AG08396 (cell line): ENCODE data around the gene ELOVL2.
"Not testable (repeated sequence)": the region's sequence is repeated elsewhere in the genome, so short reads cannot be mapped to it uniquely, and the experiment has no call there.

Source experiments
- DNase-seq: peaks from one replicate; pipeline ENCODE4 v3.0.0; 2012; ENCODE audit warnings: low spot score, mixed read lengths

The ELOVL2 gene, protein sequence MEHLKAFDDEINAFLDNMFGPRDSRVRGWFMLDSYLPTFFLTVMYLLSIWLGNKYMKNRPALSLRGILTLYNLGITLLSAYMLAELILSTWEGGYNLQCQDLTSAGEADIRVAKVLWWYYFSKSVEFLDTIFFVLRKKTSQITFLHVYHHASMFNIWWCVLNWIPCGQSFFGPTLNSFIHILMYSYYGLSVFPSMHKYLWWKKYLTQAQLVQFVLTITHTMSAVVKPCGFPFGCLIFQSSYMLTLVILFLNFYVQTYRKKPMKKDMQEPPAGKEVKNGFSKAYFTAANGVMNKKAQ

DNA sequence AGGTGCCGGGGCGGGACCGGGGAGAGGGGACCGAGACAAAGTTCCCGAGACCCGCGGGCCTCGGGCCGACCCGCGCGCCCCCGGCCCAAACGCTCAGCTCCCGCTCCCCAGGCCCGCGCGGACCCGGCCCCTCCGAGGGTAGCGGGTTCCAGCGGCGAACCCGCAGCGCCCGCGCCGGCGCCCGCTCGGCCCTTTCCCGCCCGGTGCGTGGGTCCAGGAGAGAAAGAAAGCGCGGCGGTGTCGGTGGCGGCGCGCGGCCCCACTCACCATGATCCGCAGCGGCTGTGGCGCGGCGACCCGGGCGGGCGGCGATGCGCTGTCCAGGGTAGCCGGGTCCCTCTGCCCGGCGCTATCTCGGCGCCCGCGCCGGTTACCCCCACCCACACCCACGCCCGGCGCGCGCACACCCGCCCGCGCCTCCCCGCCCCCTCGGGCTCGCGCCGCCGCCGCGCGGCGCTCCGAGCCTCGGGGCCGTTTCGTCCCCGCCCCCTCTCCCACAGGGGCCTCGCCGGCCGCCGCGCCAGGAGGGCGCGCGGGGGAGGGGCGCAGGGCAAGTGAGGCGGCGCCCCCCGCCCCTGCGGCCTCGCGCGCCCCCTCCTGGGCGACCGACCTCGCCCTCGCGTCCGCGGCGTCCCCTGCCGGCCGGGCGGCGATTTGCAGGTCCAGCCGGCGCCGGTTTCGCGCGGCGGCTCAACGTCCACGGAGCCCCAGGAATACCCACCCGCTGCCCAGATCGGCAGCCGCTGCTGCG lies at the start of gene ELOVL2:
Gene ELOVL2, minus strand, starts transcription at position 345 of the 751 bp plus-strand sequence. Its CDS starts 75 bp downstream, at position 270.
- DNase-seq = peak; percentile 81

DNA sequence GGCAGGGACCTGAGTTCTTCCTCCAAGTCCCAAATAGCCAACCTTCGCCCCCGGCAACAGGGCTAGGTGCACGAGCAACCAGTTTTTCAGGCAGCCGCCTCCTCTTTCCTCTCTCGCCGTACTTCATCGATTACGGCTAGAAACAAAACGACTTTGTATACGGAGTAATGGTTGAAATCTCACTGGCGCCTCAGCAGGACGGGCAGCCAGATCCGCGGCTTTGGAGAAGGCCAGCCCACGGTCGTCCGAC lies 49.2 kb upstream of the ELOVL2 start:
- DNase-seq = no peak

DNA sequence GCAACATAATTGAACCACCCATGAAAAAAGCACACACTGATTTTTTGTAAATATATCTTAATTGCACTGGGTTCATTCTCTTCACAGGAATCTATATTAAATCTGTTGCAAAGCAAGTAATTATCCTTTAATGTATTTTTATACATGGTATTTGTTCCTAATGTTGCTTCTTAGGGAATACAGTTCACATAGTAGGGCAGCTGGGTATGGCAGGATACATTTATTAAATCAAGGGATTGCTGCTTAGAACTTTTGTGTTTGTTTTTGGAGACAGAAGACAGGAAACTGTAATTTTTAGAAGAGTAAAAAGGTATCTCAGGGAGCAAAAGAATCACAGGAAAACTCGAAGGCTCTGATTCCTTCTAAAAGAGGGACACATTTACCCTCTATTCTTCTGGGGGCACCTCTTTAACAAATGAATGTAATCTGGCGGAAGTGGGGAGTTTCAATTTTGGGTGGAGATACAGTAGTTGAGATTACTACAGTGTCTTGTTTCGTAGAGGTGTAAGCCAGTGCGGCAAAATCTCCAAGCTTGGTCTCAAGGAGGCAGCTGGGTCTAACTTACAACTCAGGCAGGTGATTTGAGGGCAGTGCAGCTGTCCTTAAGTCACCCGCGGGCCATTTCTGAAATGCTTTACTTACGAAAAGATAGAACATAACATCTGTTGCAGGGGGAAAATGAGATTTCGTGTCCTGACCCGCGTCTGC lies 48.7 kb upstream of the ELOVL2 start:
- DNase-seq = peak; percentile 44

DNA sequence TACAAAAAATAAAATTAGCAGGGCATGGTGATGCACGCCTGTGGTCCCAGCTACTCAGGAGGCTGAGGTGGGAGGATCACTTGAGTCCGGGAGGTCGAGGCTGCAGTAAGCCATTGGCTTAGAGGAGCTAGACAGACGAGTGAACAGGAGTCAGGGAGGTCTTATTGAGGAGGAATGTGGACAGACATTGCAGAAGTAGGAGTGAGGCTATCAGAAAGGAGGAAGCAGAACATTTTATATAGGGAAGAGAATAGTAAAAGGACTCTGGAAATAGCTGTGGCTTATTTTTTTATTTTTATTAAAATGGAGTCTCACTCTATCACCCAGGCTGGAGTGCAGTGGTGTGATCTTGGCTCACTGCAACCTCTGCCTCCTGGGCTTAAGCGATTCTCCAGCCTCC lies 47.0 kb upstream of the ELOVL2 start:
- DNase-seq = not testable (repeated sequence)

DNA sequence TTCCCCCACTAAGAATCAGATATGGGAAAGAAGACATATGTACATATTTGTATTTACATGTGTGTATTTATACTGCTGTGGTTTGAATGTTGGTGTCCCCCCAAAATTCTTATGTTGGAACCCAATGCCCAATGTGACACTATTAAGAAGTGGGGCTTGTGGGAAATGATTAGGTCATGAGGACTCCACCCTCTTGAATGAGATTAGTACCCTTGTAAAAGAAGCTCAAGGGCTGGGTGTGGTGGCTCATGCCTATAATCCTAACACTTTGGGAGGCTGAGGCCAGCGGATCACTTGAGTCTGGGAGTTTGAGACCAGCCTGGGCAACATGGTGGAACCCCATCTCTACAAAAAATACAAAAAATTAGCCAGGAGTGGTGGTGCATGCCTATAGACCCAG lies 45.6 kb upstream of the ELOVL2 start:
- DNase-seq = no peak

DNA sequence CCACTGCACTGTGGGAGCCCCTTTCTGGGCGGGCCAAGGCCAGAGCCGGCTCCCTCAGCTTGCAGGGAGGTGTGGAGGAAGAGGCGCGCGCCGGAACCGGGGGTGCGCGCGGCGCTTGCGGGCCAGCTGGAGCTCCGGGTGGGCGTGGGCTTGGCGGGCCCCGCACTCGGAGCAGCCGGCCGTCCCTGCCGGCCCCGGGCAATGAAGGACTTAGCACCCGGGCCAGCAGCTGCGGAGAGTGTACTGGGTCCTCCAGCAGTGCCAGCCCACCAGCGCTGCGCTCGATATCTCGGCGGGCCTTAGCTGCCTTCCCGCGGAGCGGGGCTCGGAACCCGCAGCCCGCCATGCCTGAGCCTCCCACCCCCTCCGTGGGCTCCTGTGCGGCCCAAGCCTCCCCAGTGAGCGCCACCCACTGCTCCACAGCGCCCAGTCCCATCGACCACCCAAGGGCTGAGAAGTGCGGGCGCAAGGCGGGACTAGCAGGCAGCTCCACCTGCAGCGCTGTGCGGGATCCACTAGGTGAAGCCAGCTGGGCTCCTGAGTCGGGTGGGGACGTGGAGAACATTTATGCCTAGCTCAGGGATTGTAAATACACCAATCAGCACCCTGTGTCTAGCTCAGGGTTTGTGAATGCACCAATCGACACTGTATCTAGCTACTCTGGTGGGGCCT lies 43.2 kb upstream of the ELOVL2 start:
- not testable (repeated sequence) for DNase-seq

DNA sequence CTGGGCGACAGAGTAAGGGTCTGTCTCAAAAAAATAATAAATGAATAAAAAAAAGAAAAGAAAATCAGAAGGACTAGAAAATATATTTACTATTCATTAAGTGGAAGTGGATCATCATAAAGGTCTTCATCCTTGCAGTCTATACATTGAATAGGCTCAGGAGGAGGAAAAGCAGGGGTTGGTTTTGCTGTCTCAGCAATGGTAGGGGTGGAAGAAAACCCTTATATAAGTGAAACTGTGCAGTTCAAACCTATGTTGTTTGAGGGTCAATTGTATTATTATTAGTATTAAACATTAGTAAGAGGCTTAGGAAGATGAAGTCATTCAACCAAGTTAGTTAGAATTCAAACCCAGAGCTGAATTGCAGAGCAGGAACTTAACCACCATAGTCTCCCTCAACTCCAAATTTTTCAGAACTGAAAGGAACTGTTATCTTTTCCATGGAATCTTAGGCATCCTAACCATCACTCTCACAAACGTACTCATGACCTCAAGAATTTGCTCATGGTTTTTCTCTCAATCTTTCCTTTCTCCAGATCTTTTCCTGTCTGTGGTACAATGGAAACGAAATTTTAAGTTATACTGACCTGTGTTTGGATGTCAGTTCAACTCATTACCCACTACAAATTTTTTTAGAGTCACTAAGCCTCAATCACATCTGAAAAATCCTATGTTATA lies 41.8 kb upstream of the ELOVL2 start:
- DNase-seq = peak; percentile 83

DNA sequence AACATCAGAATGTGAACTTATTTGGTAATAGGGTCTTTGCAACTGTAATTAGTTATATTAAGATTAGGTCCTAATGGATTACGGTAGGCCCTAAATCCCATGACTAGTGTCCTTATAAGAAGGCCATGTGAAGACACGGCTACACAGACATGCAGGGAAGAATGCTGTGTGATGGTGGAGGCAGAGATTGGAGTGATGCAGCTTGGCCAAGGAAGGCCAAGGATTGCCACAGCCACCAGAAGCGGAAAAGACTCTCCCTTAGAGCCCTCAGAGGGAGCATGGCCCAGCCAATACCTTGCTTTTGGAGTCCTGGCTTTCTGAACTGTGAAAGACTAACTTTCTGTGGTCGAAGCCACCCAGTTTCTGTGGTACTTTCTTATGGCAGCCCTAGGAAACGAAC lies 39.9 kb upstream of the ELOVL2 start:
- DNase-seq = no peak

DNA sequence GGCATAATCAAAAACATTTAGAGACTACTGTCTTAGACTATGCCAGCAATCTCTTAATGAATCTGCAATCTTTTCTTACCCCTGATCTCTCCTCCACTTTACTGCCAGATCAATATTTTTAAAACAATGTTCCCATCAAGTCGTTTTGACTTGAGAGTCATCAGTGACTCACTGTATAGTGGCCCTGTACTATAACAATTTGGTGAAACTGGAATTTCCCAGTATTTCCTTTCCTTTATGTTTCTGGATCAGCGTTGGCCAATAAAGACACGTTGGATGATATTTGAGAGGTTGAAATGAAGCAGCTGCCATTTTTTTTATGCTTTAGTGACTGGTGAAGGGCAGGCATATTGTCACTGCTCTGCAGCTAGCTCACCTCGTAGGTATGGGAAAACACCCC lies 39.4 kb upstream of the ELOVL2 start:
- DNase-seq = peak; percentile 46

DNA sequence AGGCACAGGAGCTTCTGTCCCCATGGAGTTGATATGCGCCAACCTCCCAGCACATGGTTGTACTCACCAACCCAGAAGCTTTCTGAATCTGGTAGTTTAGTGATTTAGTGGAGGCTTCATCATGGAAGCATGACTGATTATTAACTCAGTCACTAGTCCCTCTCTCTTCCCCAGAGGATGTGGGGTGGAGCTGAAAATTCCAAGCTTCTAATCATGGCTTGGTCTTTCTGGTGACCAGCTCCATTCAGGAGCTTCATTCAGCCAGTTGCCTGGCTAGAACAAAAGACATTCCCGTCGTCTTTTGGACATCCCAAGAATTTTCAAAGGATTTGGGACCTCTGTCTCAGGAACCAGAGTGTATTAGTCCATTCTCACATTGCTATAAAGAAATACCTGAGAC lies 36.2 kb upstream of the ELOVL2 start:
- no peak for DNase-seq

DNA sequence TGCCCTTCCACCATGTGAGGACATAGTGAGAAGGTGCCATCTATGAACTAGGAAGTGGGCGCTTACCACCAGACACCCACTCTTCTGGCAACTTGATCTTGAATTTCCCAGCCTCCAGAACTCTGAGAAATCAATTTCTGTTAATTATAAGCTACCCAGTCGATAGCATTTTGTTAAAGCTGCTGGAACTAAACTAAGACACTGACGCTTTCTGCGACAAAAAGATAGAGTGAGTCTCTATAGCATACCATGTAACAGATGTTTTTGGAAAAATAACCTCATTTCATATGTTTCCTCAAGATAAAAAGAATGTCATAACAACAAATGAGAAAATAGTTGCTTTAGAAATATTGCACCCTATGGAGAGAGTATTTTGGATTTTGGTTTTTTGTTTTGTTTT lies 34.2 kb upstream of the ELOVL2 start:
- DNase-seq = no peak

DNA sequence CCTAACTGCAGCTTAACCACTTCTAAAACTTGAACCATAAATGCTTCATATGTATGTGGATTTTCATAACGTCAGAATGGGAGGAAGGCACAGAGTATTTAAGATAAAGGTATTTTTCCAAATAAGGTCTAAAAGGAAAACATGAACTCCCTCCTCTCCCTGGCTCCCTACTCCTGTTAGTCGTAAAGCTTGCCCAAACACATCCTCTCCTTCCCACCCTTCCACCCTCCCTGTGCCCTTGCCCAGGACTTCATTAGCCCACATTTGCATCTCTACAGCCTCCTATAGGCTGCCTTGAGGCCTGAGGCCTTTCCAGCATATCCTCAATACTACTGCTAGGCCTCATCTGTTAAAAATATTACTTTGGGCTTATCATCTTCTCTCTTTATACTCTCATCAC lies 32.4 kb upstream of the ELOVL2 start:
- no peak for DNase-seq

DNA sequence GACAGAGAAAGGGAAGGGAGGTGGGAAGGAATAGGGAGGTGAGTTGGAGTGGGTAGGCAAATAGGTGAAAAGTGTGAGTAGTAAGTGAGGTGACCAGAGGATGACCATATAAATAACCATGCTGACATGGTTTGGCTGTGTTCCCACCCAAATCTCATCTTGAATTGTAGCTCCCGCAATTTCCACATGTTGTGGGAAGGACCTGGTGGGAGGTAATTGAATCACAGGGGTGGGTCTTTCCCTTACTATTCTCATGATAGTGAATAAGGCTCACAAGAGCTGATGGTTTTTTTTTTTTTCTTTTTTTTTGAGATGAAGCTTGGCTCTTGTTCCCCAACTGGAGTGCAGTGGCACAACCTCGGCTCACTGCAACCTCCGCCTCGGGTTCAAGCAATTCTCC lies 28.0 kb upstream of the ELOVL2 start:
- no peak for DNase-seq

DNA sequence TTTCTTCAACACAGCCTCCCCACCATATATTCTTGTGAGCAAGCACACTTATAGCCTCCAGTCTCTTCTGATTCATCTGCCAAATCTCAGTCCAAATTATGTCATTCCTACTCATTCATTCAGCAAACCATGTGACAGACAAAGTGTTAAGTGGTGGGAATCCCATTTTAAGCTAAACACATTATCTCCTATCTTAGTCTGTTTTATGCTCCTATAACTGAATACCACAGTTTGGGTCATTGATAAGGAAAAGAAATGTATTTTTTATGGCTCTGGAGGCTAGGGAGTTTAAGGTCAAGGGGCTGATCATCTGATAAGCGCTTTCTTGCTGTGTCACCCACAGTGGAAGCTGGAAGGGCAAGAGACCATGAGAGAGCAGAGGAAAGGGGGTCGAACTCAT lies 25.7 kb upstream of the ELOVL2 start:
- no peak for DNase-seq

DNA sequence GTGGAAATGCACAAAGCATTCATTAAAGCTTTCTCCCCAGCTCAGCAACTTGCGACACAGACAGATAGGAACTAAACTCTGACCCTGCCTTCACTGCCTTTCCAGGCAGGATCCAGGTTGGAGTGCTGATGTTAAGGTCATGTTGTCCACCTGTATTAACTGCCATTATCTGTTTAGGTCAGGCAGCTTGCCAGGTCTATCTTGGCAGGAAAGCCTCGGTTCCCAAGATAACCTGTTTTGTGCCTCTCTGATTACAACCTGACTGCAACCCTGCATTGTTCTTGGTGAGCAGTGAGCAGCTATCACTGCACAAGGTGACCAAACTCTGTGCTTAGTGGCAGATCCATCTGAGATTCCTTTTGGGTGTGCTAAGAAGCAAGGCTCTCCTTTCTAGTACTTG lies 23.2 kb upstream of the ELOVL2 start:
- DNase-seq = no peak

DNA sequence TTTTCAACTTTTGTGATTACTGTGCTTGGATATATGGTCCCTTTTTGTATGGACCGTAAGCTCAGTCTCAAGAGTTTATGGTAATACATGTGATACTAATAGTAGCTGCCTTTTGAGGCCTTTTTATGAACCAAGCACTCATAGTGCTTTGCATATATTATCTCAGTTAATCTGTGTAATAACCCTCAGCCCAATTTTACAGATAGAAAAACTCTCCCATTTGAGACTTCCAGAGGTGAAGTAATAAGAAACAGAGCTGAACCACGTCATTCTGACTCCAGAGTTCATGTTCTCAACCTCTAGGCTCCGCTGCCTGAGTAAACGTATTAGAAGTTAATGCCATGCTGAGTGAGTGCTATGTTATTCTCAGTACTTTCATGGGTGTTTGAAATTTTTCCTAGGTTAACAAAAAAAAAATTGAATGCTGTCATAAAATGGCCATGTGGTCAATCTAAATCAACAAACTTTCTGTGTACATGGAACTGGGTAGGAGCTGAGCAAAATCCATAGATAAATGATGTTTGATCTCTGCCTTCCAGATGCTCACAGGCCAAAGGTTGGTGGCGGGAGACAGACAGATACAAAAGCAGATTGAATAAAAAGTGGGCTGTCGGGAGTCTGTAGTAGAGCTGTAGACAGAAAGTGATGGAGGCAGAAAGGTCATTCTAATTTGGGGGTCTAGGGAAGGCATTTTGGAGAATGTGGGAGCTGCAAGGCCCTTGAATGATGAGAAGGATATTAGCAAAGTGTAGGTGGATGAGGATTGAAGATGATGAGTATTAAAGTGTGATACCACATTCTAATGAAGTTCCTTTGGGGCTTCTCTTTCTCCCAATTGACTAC lies 22.6 kb upstream of the ELOVL2 start:
- DNase-seq = no peak

DNA sequence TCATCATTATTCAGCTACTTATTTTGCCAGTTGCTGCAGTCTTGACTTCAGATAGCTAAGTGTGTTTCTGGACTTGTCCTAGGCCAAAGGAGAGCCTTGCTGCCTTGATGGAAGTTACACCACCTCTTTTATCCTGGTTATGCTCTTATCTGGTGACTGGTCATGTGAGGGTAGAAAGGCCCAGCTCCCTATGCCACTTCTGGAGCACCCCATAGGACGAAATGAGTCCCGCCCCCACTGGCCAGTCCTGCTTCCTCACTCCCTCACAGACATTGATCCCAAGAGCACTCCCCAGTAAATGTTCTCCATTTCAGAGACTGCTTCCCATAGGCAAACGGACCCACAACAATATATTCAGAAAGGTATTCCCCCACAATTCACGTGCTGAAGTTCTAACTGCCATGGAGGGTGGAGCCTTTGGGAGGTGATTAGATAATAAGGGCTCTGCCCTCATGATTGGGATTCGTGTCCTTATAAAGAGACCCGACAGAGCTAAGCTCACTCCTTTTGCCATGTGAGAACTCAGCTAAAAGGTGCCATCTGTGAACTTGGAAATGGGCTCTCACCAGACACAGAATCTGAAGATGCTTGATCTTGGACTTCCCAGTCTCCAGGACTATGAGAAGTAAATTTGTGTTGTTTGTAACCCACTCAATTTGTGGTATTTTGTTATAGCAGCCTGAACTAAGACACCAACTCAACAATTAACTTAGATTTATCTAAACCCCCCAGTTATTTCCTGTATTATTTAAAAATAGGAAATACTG lies 21.5 kb upstream of the ELOVL2 start:
- no peak for DNase-seq

DNA sequence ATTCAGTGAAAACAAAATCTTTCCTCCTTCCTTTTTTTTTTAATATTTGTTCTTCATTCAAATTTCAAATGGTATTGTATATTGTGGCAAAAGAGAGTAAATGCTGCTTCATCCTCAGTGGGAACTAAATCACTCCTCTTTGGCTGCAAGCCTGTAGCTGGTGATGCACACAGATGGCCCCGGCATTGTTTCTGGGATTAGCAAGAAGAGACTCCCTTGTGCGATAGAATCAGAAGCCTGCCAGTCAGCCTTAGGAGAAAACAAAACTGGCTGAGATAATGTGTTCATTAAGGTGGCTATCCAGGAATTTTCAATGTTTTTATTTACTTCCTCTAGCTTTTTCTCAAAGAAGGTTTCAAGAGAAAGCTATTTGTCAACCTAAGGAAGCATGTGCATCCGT lies 20.7 kb upstream of the ELOVL2 start:
- DNase-seq = no peak

DNA sequence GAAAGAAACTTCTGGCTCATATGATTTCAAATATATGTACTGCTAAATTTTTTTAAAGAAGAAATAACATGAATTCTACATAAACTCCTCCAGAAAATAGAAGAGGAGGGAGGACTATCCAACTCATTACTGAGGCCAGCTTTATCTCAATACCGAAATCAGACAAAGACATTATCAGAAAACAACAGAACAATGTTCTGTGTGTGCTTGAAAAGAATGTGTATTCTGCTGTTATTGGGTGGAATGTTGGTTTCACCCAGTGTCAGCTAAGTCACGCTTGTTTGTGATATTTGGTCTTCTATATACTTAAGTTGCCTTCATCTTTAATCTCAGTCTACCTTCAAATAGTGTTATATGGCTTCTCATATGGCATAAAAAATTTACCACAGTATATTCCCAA lies 18.6 kb upstream of the ELOVL2 start:
- DNase-seq = no peak

DNA sequence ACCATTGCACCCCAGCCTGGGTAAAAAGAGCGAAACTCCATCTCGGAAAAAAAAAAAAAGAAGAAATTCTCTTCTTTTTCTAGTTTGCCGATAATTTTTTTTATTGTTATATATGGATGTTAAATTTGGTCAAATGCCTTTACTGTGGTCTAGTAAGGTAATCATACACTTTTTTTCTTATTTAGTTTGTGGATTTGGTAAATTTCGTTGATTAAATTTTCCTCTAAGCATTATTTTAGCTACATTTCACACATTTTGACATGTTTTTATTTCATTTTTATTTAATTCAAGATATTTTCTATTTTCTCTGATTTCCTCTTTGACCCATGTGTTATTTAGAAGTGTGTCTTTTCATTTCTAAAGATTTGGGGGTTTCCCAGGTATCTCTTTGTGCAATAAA lies 18.0 kb upstream of the ELOVL2 start:
- no peak for DNase-seq

DNA sequence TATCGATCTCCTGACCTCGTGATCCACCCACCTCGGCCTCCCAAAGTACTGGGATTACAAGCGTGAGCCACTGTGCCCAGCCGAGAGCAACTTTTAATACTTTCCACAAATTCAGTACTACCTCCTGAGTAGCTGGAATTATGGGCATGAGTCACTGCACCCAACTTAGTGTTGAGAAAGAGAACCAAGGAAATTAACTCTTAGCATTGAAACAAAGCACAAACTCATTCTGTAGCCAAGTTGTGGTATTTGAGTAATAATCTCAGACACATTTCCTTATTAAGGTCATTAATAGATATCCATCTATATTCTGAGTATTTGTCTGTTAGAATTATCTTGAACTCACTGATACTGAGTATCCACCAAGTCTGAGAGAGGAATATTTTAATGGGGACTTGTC lies 14.3 kb upstream of the ELOVL2 start:
- no peak for DNase-seq
